ENCODE data around the gene PCBD2.
"Not testable (repeated sequence)": the region's sequence is repeated elsewhere in the genome, so short reads cannot be mapped to it uniquely, and the experiment has no call there.

PCBD2 gene

DNA sequence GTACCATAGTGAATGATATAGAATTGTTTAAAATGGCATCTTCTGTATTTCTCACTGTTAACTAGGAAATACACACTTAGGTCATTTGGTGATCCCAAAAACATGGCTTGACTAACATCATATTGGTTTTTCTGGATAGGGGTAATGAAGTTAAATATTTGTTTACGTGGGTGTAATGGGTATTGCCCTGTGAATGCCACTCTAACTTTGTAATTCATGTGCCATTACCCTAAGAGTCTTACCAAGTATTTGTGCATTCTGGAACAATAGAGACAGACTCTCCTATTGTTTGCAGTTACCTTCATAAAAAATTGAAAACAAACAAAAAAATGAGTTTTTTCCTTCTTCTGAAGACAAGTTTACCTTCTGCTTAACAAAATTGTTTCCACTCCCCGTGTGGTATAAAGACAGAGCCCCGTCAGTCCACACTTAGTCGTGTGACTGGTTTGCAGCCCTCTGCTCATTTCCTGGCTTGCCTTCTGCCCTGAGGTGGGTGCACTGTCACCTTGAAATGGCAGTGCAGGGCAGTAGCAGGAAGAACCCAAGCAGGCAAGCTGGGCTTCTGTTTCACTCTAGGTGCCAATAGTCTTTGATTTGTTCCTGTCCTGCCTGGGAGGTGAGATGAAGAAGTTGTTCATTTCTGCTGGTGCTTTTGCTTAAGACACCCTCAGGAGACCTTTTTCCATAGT, 53.1 kb downstream of the PCBD2 start:
- no peak for DNase-seq (ENCODE audit: low read depth in 2 of 2, low spot score in 1 of 2)

DNA sequence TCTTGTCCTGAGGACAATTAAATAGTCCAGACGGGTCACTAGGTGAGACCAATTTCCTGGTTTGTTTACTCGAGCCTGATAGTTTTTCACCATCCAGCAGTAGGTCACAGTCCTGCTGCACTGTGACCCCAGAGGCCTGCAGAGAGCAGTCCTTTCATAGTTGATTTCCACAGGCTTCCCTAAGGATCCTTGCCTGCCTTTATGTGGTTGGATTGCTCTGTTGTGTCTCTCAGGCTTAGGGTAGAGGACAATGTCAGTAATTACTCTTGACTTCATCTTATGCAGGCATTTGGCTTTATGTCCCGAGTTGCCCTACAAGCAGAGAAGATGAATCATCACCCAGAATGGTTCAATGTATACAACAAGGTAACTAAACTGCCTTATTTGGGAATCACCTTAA, 53.8 kb downstream of the PCBD2 start:
- DNase-seq (ENCODE audit: low read depth in 2 of 2, low spot score in 1 of 2): no peak

DNA sequence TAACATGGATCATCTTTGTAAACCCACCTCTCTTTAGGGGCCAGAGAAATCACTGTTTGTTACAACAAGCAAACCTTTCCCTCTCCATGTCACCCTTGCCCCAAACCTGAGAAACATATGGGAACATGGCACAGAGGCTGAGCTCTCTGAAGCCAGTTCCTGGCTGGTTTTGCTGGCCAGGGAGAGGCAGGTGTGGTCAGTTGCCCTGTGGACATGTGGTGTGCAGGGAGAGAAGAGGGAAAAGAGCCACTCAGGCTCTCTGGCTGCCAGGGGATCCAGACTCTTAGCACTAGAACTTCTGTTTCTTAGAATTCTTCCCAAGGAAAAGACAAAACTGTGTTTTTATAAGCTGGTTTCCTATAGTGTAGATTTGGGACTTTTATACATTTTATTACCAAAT, 58.2 kb downstream of the PCBD2 start:
- DNase-seq (ENCODE audit: low read depth in 2 of 2, low spot score in 1 of 2): no peak

DNA sequence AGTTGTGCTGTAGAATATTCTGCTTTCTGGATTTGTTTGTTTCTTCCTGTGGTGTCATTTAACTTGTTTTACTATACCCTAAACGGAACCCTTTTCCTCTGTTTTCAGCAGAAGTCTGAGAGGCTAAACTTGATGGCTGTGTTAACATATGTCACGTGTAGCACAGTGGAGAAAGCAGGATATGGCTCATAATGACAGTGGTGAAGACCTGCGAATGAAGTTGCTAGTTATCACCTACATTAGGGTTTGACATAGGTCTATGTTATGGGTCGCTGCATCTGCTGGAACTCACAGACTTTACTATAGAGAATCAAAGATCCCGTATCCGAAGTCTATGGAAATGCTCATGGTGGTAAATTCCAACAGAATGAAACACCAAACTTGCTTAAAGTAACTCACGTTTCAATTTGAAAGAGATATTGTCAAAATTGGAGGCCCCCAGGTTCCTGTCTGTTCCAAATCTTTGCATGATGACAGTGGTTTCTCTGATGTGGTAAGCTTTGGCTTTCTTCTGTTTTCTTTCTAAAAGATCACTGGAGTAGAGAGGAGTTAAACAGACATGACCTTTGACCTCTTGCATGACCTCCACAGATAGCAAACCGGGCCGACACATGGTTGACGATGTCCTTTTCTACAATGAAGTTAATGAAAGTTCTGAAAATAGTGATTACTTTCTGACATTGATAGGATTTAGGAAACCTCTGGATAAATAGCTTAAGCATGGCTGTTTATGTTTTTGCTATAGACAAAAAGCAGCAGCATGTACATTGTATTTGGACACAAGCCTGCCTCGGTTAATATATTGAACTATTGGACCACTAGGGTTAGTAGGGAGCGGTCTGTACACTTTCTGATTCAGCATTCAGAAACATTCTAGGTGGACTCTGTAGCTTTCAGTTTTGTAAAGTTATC, 59.7 kb downstream of the PCBD2 start:
- no peak for DNase-seq (ENCODE audit: low read depth in 2 of 2, low spot score in 1 of 2)

DNA sequence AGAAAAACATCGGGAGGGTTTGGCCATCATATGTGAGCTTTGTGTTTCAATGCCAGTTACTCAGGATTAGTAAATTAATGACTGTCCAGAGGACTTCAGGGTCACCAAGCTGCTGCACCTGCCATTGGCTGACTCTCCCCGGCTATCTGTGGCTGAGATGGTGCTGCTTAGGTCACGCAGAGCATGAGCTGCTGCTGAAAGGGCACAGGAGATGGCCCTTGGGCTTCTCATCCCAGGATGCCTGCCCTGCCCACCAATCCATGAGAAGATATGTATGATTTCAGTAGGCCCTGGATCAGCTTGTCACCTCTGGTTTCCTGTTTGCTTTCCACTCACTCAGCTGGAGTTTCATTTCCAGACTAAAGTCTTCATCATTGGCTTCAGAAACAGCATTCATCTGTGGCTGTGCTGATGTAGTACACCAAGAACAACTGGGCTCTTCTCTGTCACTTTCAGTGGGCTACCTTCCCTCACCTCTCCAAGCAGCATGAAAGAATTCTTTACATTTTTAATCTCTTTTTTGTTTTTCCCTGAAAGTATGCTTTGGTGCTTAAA, 60.4 kb downstream of the PCBD2 start:
- DNase-seq (ENCODE audit: low read depth in 2 of 2, low spot score in 1 of 2): no peak

DNA sequence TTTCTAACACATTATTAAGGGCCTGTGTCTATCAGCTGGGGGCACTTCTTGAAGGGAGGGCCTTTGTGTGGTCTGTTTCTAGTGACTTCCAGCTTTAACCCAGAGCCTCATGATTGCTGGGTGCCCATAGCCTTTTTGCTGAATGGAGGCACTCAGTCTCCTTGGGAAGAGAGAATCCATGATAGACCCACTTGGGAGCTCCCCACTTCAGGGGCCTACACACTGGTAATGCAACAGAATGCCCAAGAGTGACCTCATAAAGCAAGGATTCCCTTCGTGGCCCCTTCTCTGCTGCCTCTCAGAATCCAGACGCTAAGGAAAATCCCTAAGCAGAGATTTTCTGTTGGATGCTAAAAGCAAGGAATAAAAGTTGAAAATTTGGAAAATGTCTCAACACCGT, 62.7 kb downstream of the PCBD2 start, which contains the start of gene CATSPER3:
CATSPER3 (plus strand) TSS at position 301 of the 400 bp plus-strand sequence; CDS start at position 386, 85 bp downstream.
- no peak for DNase-seq (ENCODE audit: low read depth in 2 of 2, low spot score in 1 of 2)

DNA sequence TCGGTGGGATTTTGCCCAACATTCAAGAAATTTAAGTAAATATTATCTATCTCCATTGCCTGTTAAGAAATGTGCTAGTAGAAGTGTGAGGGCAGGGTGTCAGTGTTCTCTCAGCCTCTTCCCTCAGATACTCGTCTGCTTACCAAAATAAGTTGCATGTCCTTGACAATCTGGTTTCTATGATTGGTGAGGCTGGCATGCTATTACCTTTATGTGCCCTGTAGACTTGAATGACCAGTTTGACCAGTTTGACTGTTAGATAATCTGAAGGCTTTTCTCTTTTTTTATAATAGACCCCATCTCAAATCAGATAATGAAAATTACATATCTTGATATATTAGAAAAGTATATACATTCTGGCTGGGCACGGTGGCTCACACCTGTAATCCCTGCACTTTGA, 63.1 kb downstream of the PCBD2 start:
- DNase-seq (ENCODE audit: low read depth in 2 of 2, low spot score in 1 of 2): no peak

DNA sequence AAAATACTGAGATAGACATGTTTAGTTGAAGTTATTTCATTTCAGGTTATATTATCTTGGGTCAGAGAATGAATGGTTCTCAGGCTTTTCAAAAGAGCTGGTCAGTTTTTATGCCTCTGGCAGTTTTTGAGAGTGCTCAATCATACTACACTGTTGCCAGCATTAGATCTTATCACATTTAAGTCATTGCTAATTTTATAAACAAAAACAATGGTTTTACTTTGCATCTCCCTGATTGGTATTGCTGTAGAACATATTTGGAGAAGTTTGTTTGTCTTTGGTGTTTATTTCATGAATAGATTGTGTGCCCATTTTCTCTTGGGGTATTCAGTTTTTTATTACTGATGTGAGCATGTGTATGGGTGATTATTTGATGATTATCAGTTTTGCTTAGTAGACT, 64.2 kb downstream of the PCBD2 start:
- no peak for DNase-seq (ENCODE audit: low read depth in 2 of 2, low spot score in 1 of 2)

DNA sequence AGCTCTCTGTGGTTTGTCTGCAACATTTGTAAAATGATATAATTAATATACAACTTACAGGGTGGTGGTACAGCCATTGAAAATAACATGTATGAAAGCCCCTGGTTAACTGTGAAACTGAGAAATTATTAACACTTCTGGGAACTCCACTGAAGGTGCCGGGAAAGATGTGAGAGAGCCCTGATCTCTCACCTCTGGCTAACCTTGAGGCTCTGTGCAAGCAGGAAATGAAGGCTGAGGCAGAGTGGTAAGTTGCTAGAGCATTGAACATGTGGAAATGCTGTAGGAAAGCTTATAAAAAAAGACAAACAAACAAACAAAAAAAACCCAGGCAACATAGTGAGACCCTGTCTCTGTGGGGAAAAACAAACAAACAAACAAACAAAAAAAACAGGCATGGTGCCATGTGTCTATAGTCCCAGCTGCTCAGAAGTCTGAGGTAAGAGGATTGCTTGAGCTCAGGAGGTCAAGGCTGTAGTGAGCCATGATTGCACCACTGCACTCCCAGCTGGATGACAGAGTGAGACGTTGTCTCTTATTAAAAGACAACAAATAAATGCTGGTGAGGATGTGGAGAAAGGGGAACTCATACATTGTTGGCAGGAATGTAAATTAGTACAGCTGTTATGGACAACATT, 70.3 kb downstream of the PCBD2 start:
- no peak for DNase-seq (ENCODE audit: low read depth in 2 of 2, low spot score in 1 of 2)

DNA sequence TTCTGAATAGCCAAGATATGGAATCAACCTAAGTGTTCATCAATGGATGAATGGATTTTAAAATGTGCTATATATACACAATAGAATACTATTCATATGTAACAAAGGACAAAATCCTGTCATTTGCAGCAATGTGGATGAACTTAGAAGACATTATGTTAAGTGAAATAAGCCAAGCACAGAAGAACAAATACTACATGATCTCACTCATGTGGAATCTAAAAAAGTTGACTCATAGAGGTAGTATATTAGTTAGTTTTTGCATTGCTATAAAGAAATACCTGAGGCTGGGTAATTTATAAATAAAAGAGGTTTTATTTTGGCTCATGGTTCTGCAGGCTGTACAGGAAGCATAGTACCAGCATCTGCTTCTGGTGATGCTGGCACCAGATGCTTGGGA, 70.9 kb downstream of the PCBD2 start:
- DNase-seq (ENCODE audit: low read depth in 2 of 2, low spot score in 1 of 2): no peak

DNA sequence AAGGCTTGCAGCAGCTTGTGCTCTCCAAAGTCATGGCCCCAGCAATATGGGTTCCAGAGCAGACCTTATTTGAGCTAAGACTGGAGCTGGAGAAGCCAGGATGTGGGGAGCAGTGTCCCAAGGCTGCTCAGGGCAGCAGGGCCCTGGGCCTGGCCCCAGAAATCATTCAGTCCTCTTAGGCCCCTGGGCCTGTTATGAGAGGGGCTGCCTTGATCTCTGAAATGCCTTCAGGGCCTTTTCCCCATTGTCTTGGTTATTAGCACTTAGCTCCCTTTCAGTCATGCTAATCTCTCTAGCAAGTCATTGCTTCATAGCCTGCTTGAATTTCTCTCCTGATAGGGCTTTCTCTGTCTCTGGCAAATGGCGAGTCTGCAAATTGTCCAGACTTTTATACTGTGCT, 71.9 kb downstream of the PCBD2 start:
- DNase-seq (ENCODE audit: low read depth in 2 of 2, low spot score in 1 of 2): no peak

DNA sequence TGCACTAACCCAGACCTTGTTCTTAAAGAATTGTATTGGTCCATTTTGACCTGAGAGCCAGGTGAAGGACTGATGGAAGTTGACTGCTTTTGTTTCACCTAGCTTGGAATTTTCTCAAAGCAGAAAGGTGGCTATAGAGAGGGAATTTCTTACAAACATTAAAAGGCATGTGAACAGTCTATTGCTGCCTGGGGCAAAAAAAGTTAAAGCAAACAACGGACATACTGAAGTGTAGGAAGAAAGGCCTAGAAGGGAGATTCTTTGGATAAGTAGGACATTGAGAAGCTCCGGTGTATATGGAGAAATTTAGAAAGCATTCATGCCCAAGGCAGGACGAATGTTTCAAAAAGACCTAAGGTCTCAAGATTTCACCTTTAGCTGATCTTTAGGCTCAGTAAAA, 74.5 kb downstream of the PCBD2 start:
- no peak for DNase-seq (ENCODE audit: low read depth in 2 of 2, low spot score in 1 of 2)

DNA sequence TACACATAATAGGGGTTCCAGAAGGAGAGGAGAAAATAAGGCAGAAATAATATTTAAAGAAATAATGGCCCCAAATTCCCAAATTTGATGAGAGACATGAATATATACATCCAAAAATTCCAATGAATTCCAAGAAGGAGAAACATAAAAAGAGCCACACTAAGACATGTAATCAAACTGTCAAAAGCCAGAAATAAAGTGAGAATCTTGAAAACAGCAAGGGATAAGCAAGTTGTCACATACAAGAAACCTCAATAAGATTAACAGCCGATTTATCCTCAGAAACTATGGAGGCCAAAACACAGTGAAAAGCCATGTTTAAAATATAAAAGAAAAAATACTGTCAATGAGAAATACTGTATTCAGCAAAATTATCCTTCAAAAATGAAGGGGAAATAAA, 77.3 kb downstream of the PCBD2 start:
- DNase-seq (ENCODE audit: low read depth in 2 of 2, low spot score in 1 of 2): no peak

DNA sequence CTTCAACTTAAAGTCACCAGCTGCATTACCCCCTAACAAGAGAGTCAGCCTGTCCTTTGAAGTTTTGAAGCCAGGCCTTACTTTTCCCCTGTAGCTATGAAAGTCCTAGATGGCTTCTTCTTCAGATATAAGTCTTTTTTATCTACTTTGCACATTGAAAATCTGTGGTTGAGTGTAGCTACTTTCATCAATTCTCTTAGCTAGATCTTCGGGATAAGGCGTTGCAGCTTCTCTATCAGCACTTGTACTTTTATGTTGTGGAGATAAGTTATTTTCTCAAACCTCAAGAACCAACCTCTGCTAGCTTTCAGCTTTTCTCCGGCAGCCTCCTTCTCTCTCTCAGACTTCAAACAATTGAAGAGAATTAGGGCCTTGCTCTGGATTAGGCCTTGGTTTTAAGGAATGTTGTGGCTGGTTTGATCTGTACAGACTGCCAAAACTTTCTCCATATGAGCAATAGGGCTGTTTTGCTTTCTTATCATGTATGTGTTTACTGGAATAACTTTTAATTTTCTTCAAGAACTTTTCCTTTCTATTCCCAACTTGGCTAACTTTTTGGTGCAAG, 84.4 kb downstream of the PCBD2 start:
- no peak for DNase-seq (ENCODE audit: low read depth in 2 of 2, low spot score in 1 of 2)

DNA sequence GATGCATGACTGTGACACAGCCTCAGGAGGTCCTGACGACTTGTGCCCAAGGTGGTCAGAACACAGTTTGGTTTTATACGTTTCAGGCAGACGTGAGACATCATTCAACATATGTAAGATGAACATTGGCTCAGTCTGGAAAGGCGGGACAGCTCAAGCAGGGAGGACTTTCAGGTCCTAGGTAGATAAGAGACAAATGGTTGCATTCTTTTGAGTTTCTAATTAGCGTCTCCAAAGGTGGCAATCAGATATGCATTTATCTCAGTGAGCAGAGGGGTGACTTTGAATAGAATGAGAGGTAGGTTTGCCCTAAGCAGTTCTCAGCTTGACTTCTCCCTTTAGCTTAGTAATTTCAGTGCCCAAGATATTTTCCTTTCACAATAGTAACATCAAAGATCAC, 85.3 kb downstream of the PCBD2 start:
- not testable (repeated sequence) for DNase-seq (ENCODE audit: low read depth in 2 of 2, low spot score in 1 of 2)

DNA sequence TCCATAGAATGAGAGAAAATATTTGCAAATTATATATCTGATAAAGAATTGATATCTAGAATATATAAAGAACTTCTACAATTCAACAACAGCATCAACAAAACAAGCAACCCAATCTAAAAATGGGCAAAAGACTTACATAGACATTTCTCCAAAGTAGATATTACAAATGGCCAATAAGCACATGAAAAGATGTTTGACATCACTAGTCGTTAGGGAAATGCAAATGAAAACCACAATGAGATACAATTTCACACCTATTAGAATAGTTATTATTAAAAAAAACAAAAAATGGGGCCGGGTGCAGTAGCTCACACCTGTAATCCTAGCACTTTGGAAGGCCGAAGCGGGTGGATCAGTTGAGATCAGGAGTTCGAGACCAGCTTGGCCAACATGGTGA, 87.2 kb downstream of the PCBD2 start:
- DNase-seq (ENCODE audit: low read depth in 2 of 2, low spot score in 1 of 2): no peak

DNA sequence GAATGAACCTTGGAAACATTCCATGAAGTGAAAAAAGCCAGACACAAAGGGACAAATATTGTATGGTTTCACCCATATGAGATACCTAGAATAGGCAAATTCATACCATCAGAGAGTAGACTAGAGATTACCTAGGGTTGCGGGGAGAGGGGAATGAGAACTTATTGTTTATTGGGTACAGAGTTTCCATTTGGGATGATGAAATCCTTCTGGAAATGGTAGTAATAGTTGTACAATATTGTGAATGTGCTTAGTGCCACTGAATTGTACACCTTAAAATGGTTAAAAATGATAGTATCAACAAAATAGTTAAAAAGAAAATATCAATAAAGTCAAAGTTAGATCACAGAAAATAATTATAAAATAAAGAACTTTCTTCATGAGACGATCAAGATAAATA, 88.2 kb downstream of the PCBD2 start:
- DNase-seq (ENCODE audit: low read depth in 2 of 2, low spot score in 1 of 2): no peak

DNA sequence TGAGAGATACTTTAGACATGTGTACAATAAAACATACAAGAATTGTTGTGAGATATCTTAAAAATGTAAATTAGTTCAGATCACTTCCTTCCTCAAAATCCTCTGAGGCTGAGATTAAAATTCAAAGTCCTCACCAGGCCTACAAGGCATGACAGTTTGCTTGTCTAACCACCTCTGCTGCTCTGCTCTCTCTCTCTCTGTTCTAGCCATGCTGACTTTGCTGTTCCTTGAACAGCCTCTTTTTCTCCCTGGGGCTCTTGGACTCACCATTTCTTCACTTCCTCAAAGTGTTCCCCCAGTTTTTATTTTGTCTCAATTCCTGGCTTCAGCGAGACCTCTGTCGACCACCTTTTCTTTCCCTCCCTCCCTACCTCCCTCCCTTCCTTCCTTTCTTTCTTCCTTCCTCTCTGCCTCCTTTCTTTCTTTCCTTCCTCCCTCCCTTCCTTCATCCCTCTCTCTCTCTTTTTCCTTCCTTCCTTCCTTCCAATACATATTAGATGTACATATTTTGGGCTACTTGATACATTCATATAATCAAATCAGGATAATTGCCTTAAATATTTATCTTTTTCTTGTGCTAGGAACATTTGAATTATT, 89.7 kb downstream of the PCBD2 start:
- DNase-seq (ENCODE audit: low read depth in 2 of 2, low spot score in 1 of 2): no peak

DNA sequence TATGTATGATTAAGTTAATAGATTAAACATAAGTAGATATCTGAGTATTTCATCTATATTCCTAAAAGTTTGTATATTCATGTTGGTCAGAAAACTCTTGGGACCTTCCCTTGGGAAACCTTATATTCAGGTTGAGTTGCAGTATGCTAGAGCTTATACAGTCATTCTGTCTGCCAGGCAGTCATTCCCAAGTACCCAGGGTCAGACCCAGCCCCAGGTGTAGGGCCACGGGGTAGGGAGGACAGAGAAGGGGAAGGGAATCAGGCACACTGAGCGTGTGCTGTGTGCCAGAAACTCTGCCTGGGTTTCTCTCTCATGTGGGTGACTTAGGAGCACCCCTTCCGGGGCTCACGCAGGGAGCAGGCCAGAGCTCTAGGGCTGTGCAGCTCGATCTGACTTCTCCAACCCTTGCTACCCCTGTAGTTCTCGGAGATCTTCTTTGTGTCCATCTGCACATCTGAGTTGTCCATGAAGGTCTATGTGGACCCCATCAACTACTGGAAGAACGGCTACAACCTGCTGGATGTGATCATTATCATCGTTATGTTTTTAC, 91.0 kb downstream of the PCBD2 start:
- no peak for DNase-seq (ENCODE audit: low read depth in 2 of 2, low spot score in 1 of 2)

DNA sequence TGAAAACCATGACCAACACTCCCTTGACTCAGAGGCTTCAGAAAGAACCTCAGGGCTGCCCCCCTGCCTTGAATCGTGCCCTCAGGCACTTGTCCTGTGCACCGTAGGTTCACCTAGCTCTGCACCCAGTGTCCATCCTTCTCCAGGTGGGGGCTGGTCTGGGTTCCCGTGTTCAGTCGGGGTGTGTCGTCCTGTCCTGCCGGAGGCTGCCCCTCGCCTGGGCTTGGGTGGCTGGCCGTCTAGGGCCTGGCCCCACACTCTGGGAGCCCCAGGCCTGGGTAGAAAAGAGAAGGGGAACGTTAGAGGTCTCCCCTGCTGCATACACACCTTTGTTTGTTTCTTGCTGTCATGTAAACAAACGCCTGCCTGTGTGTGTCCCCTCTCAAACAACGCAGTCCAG, 92.1 kb downstream of the PCBD2 start:
- no peak for DNase-seq (ENCODE audit: low read depth in 2 of 2, low spot score in 1 of 2)

DNA sequence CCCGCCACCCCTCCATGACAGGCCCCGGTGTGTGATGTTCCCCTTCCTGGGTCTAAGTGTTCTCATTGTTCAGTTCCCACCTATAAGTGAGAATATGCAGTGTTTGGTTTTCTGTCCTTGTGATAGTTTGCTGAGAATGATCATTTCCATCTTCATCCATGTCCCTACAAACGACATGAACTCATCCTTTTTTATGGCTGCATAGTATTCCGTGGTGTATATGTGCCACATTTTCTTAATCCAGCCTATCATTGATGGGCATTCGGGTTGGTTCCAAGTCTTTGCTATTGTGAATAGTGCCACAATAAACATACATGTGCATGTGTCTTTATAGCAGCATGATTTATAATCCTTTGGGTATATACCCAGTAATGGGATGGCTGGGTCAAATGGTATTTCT, 93.1 kb downstream of the PCBD2 start:
- not testable (repeated sequence) for DNase-seq (ENCODE audit: low read depth in 2 of 2, low spot score in 1 of 2)
